GM21717 (cell line): Measurements from ENCODE around the gene HOXB1.
"Not testable (repeated sequence)": the region's sequence is repeated elsewhere in the genome, so short reads cannot be mapped to it uniquely, and the experiment has no call there.

Experiments used
- ATAC-seq: cut with Tn5 transposase; IDR thresholded peaks from one replicate; pipeline ENCODE4 v1.9.1; 2021; ENCODE audit warnings: mild to moderate bottlenecking, moderate library complexity; ENCODE audit not compliant: unreplicated experiment

The HOXB1 gene

DNA sequence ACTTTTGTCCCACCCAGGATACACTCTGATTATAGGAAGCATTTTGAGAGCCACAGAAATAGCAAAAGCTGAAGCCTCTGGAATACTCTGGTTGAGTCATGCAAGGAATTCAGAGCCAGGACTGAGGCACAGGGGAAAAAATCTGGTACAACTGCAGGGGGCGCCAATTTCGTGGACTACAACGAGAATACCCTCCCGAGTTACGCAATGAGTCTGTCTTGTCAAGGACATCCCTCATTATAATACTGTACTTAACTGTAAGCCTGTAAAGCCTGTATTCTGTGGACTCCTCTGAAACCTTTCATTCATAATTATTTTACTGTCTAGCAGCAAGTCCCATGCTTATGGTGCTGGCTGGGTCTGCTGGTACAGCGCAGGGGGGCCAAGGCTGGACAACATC, 7.8 kb downstream of the HOXB1 start:
- ATAC-seq: no peak

DNA sequence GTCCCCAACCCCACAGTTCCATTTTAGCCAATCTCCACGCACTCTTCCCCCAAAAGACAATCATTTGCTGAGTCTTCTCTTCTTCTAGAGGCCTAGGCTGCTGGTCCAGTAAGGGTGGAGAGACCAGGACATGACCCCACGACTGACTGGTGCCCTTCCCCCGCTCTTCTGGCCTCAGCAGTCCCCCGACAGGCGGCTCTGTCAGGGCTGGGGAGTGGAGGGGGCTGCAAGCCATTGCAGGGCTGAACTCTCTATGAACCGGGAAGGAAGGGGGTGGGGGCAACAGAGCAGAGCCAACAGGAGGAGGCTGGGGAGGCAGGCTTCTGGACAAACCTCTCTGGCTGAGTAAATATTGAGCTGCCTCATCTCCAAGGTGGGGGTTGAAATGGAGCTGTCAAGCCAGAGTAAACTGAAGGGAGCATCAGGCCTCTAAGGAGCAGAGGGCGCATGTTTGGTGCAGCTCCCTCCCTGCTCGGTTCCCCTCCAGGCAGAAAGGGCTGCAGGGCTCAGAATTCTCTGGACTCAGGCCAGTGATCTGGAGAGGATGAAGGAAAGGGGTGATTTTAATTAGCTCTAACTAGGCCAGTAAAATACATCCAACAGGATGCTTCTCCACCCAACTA, 8.7 kb downstream of the HOXB1 start:
- no peak for ATAC-seq

DNA sequence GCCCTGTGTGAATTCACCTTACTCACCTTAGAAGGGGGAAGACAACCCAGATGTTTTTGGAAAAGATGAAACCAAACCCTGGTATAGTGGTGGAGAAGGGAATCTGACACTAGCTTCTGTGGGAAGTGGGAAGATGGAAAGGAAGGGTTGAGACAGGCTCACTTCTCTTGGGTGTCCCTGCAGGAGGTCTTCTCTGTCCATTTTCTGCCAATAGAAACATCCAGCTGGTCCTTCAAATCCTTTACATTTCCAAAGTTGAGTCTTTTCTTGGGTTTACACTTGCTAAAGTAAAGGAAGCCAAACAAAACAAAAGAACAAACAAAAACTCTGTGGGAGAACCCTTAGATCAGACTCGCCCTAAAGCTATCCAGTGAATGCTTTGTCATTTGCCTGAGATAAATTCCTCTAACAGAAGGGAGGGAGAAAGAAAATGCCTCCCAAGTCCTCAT, 10.2 kb downstream of the HOXB1 start:
- no peak for ATAC-seq

DNA sequence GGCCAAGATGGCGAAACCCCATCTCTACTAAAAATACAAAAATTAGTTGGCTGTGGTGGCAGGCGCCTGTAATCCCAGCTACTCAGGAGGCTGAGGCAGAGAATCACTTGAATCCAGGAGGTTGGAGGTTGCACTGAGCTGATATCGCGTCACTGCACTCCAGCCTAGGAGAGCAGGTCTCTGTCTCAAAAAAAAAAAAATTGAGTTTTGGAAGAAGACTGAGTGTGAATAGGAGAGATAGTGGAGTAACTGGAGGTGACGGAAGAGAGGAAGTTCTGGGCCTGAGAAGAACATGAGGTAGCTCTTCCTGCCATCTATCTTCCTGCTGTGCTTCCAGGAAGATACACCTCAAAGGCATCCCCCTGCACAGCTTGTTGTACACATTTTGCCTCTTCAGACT, 11.4 kb downstream of the HOXB1 start:
- ATAC-seq: no peak

DNA sequence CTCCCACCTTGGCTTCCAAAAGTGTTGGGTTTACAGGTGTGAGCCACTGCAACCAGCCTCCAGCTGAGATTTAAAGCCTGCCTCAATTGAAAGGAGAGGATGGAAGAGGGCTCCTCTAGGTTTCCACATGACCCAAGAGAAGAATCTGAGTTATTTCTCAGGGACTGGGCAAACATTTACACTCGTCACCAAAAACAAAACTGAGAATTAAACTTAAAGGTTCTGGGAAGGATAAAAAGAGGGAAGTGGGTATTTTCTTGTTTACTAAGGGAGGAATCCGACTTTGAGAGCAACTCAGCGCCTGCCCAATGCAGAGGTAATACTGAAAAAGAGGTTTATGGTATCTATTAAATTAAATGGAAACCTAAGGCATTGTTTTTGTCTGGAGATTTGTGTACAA, 13.3 kb downstream of the HOXB1 start:
- no peak for ATAC-seq

DNA sequence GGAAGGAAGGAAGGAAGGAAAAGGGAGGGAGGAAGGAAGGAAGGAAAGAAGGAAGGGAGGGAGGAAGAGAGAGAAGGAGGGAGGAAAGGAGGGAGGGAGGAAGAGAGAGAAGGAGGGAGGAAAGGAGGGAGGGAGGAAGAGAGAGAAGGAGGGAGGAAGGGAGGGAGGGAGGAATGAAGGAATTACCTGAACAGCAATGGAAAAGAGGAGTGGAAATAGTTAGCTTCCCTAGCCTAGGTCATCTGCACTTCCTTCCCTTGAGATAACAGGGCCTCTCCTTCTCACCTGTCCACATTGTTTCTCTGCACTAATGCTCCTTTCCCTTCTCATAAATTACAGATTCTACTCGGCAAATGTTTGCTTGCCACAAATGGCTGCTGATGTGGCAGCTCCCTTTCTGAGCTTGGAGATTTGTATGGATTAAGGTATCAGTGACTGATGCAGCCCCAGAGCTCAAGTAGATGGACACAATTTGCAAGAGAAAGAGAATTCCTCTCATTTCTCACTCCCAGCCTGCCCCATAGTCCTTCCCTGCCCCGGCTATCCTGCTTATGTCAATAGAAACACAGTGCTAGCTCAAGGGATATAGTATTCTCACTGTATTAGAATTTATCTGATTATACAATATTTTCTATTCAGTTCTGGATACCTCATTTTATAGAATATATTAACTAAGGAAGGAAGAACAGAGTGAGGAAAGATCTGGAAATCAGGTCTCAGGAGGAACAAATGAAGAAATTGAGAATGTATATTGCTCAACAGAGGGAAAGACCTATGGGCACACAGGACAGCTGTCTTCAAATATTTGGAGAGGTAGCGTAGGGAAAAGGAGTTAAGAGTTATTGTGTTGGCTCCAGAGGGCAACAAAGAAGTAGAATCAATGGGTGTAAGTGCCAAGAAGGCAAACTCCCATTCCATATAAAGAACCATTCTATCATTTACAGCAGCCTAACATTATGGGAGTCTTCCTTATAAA, 14.6 kb downstream of the HOXB1 start:
- ATAC-seq: no peak

DNA sequence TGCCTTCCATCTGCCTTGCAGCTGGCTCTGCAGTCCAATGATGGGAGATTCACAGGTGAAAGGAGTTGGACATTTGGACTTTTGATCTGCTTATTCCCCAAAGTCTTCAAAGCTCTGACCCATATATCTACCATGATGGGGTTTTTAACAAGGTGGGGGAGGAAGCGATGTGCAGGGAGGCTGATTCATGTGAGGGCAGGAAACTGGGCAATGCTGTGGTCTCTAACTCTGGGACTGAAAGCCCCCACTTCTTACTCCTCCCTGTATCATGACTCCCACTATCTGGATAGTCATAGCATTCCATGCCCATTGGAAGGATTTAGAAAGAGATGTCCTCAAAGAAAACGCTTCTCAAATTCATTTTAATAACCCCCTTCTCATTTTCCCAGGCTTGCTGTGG, 16.3 kb downstream of the HOXB1 start:
- ATAC-seq: no peak

DNA sequence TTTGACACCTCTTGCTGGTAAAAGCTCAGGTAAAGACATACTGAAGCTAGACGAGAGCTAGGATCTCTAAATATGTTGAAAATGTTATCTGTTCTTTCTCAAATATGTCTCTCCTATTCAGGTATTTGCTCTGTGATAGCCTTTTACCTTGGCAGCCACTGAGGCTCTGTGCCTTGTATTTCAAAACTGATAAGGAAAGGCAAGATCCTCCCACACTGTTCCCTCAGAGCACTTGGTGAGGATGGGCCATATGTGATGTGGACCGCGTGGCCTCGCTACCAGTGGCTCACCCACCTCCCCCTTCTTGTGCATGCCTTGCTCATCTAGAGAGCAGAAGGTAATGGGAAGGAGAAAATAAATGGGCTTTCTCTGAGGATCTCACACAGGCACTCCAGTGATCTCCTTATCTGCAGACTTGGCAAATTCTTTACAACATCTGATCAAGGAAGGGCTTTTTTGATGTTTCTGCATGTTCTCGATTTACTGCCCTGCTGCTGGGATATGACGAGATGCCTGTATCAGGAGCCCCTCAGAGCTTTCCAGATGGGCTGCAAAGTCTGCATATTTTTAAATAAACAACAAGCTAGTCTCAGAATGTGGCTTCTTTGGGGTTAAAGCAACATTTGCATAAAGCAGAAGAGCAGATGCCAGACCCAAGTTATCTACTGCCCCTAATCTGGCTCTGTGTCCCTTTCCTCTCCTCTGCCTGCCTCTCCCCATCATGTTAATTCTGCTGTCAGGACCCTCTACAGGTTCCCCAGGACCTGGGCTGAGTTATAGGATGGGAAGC, 16.9 kb downstream of the HOXB1 start:
- ATAC-seq: no peak

DNA sequence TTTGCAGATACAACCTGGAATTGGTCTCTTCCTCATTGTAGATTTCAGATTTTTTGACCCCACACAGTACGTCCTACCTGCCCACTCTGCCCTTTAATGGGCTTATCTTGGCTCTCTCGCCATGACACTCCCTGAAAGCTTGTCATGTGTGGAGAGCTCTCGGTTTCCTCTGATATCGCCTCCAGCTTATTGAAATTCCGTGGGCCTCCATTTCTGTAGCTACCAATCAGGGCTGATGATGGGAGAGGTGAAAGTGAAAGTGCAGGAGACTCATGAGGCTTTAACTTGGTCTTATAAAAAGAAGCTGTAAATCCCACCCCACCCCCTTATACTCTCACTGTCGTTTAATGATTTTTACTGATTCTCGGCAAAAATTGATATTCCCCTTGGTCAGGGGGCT, 17.7 kb downstream of the HOXB1 start:
- no peak for ATAC-seq

DNA sequence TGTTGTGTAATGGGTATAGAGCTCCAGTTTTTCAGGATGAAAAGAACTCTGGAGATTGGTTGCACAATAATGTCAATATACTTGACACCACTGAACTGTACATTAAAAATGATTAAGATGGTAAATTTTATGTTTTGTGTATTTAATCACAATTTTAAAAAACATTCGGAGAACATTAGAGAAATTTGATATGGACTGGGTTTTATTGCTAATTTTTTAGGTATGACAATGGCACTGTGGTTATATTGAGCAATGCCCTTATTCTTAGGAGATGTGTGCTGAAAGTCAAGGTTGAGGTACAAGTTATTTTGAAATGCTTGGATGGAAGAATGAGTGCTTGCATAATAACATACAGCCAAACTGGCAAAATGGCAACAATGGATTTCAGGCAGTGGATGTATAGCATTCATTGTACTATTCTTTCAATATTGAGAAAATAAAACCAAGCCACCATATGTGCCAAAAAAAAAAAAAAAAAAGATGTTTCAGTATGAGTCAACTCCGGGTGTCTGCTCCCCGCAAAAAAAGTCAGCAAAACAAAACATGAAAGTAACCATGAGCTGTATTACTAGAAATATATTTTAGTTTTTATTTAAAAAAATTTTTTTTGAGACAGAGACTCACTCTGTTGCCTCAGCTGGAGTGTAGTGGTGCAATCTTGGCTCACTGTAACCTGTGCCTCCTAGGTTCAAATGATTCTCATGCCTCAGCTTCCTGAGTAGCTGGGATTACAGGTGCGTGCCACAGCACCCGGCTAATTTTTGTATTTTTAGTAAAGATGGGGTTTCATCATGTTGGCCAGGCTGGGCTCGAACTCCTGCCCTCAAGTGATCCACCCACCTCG, 19.8 kb downstream of the HOXB1 start:
- ATAC-seq: no peak

DNA sequence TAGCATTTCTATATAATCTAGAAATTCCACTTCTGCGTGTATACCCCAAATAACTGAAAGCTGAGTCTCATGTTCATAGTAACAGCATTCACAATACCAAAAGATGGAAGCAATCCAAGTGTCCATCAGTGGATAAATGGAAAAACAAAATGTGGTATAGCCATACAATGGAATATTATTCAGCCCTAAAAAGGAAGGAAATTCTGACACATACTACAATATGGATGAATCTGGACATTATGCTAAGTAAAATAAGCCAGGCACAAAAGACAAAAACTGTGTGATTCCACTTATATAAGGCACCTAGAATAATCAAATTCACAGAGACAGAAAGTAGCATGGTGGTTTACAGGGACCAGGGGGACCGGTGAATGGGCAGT, 20.4 kb downstream of the HOXB1 start:
- no peak for ATAC-seq

DNA sequence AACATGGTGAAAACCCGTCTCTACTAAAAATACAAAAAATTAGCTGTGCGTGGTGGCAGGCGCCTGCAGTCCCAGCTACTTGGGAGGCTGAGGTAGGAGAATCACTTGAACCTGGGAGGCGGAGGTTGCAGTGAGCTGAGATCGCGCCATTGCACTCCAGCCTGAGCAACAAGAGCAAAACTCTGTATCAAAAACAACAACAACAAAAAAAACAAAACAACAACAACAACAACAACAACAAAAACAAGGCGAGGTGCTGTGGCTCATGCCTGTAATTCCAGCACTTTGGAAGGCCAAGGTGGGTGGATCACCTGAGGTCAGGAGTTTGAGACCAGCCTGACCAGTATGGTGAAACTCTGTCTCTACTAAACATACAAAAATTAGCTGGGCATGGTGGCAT, 21.1 kb downstream of the HOXB1 start:
- ATAC-seq: not testable (repeated sequence)

DNA sequence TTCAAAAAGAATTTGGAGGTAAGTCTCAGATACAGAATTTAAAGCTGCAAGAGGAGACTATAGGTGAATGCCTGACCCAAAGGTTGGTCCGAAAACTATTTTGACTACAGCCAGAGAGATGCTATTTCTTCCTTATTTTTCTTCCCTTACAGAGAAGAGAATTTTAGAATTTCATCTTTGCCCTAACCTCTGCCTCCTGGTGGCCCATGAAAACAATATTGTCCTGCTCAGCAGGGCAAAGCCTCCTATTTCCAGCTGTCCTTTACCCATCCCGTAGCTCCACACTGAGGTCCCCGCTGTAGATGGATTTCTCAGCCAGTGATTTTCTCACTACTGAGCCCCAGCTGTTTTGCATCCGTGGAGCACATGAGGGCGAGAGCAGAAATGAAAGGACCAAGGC, 24.6 kb downstream of the HOXB1 start:
- no peak for ATAC-seq

DNA sequence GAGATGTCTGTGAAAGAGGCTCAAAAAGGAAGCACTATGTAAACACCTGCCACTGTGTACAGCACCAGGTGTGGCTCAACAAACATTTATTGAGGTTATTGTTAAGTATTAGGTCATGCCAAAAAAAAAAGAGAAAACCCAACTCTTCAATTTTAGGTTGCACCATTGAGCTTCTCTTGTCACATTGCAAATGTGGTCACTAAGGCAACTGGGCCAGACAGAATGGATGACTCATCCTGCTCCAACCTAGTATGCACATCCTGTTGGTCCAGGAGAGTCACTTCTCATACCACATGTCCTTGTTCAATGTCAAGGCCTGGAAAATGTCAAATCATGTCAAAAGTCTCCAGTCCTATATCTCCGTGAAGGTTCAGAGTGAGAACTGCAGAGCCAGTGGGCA, 25.0 kb downstream of the HOXB1 start:
- peak; percentile 76 for ATAC-seq

DNA sequence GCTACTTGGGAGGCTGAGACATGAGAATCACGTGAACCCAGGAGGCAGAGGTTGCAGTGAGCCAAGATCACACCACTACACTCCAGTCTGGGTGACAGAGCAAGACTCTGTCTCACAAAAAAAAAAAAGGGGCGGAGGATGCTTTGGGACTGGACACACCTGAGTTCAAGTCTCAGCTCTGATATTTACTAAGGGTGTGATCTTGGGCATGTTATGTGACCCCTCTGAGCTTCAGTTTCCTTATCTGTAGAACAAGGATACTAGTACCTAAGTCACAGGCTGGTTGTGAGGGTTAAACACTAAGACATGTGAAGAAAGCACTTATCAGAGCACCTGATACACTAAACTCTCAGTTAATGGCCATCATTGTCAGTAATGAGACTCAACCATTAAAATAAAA, 25.9 kb downstream of the HOXB1 start:
- no peak for ATAC-seq

DNA sequence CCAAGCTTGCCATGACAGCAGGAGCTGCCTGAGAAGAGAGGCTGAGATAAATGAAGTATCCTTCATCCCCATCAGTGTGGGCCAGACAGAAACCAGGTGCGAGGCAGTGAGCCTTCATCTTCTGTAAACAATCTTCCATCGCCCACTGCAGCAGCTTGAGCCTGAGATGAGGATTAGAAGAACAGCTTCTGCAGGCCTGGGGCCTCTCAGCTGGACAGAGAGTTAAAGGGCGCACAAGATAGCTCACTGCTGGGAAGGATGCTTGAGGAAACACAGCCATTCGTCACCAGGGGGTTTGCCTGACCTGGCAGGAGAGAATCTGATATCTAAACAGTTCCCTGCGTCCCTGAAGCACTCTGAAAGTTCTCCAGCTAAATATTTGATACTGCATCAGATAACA, 27.1 kb downstream of the HOXB1 start:
- no peak for ATAC-seq

DNA sequence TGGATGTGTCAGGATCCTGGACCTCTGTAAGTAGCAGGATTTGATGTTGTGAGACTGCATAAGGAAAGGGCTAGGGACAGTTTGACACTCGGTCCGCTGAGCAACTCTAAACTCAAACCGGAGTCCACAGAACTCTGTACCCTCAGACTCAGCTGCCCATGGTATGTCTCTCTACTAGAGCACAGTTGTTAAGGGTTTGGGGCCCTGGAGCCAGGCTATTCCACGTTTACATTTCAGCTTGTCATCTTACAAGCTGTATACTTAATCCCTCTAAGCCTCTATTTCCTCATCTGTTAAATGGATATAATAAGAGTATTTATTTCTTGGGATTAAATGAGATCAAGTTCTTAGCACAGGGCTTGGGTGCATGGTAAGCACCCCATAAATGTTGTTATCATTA, 27.9 kb downstream of the HOXB1 start:
- no peak for ATAC-seq

DNA sequence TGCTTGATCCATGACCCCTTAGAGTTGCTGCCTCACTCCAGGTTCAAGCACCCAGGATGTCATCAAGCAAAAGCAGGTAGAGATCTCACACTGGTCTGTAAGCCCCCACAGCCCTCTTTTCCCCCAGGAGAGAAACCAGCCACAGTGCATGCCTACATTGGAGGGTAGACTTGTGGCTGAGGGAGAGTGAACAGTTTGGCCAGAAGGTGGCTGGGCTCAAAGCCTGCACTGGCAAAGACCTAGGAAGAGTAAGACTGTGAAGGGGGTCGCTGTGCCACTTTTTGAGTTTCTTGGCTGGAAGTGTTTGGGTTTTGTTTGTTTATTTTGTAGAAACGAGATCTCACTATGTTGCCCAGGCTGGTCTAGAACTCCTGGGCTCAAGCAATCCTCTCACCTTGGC, 28.5 kb downstream of the HOXB1 start:
- no peak for ATAC-seq

DNA sequence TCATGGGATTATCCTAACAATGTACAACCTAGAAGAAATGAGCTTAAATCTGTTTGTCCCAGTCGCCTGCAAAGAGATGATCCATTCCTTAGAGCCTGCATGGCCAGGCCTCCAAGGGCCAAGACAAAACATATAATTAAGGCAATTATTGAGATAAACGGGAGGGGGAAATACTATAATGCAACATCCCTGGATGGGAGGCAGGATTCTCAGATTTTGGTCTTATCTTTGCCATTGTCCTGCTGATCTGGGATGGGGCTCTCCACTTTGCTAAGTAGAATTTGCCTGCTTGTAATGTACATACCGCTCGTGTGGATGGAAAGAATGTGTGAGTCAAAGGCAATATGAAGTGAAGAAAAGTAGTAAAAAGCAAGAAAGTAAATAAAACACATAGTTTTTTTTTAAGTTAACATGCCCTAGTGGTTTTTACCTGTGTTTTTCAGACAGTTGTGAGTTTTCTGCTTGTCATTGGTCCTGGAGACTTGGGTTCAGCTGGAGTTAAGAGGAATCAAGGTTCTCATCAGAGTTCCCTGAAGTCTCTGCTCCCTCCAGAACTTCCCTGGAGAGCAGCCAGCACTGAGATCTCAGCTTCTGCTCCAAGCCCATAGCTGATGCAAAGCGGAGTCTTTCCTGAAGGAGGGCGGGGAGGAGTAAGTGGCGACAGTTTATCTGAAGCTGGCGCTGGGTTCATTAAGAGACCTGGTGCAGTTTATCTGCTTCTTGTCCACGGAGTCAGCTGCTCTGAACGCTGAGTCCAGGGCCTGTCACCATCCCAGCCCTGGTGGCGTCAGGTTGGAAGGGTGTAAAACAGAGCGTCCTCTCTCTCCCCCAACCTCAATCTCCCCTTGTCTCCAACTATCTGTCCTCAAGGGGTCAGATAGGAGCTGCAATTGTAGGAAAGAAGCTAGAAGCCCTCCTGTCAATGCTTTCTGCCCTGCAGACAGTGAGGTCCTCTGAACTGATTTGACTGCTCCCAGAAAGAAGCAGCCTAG, 30.1 kb downstream of the HOXB1 start:
- ATAC-seq: no peak
